ENCODE results near the gene KIAA1671. TPM values are rescaled to one million over a fixed set of nuclear protein-coding genes. Genes with fewer than 3 reads are reported as not detected.
"Not testable (repeated sequence)": the region's sequence is repeated elsewhere in the genome, so short reads cannot be mapped to it uniquely, and the experiment has no call there.

KIAA1671 gene
- total RNA-seq, 1 experiment from 2014 or later, result 68.1 TPM

GRCh38 chr22:25228822-25229221 lies 276.3 kb downstream of the KIAA1671 start:
- Mint-ChIP-seq H3K4me3 (ENCODE audit: unreplicated experiment) (no peak overlapping the region), H3K4me1 (ENCODE audit: insufficient read depth, unreplicated experiment) (no peaks in the 10 kb centered on the region), H3K9me3 (ENCODE audit: unreplicated experiment) (no peaks in the 10 kb centered on the region), H3K27me3 (ENCODE audit: insufficient read depth, unreplicated experiment) (no peaks in the 10 kb centered on the region), H3K27ac (ENCODE audit: low read depth, unreplicated experiment) (no peak overlapping the region), H3K36me3 (ENCODE audit: insufficient read depth, unreplicated experiment) (no peaks in the 10 kb centered on the region)
- TF ChIP-seq CTCF (IDR thresholded peaks at IDR 0.05; ENCODE audit: unreplicated experiment), result no peak
- DNase-seq (ENCODE audit: unreplicated experiment), result no peak
- ChIA-PET POLR2A (no interaction called here), CTCF (no interaction called here)
- intact Hi-C loops (cut with micrococcal nuclease), result no loop called here
- no TSS peak for BruUV-seq (replicated peaks)

GRCh38 chr22:25230760-25231159 lies 278.2 kb downstream of the KIAA1671 start:
- intact Hi-C loops (cut with micrococcal nuclease), result loop anchor here (10.0 kb wide), 1 partner anchor 104 kb away; no protein-coding TSS in a partner anchor
- H3K4me1 Mint-ChIP-seq (ENCODE audit: insufficient read depth, unreplicated experiment); H3K4me3 Mint-ChIP-seq (ENCODE audit: unreplicated experiment); H3K27me3 Mint-ChIP-seq (ENCODE audit: insufficient read depth, unreplicated experiment); BruUV-seq (replicated peaks); POLR2A ChIA-PET; H3K9me3 Mint-ChIP-seq (ENCODE audit: unreplicated experiment); CTCF ChIA-PET; H3K36me3 Mint-ChIP-seq (ENCODE audit: insufficient read depth, unreplicated experiment); DNase-seq (ENCODE audit: unreplicated experiment); H3K27ac Mint-ChIP-seq (ENCODE audit: low read depth, unreplicated experiment): not testable (repeated sequence)

GRCh38 chr22:25232301-25232700 lies 279.8 kb downstream of the KIAA1671 start:
- no peak for TF ChIP-seq CTCF (IDR thresholded peaks at IDR 0.05; ENCODE audit: unreplicated experiment)
- DNase-seq (ENCODE audit: unreplicated experiment), result no peak
- Mint-ChIP-seq H3K4me1 (ENCODE audit: insufficient read depth, unreplicated experiment) (peaks cover 7% of the 10 kb centered on the region), H3K4me3 (ENCODE audit: unreplicated experiment) (no peak overlapping the region), H3K36me3 (ENCODE audit: insufficient read depth, unreplicated experiment) (no peaks in the 10 kb centered on the region), H3K9me3 (ENCODE audit: unreplicated experiment) (no peaks in the 10 kb centered on the region), H3K27me3 (ENCODE audit: insufficient read depth, unreplicated experiment) (no peaks in the 10 kb centered on the region), H3K27ac (ENCODE audit: low read depth, unreplicated experiment) (no peak overlapping the region)
- CTCF ChIA-PET, result interaction anchor here (0.7 kb wide), 2 partner anchors 100 to 139 kb away, joined by 4 read pairs; no protein-coding TSS in a partner anchor
- intact Hi-C loops (cut with micrococcal nuclease), result loop anchor here (10.0 kb wide), 1 partner anchor 102 kb away; no protein-coding TSS in a partner anchor
- POLR2A ChIA-PET, result no interaction called here
- BruUV-seq (replicated peaks), result no TSS peak

- H3K4me3 Mint-ChIP-seq (ENCODE audit: unreplicated experiment); H3K36me3 Mint-ChIP-seq (ENCODE audit: insufficient read depth, unreplicated experiment); H3K27me3 Mint-ChIP-seq (ENCODE audit: insufficient read depth, unreplicated experiment); POLR2A ChIA-PET; H3K9me3 Mint-ChIP-seq (ENCODE audit: unreplicated experiment); DNase-seq (ENCODE audit: unreplicated experiment); BruUV-seq (replicated peaks); H3K27ac Mint-ChIP-seq (ENCODE audit: low read depth, unreplicated experiment); H3K4me1 Mint-ChIP-seq (ENCODE audit: insufficient read depth, unreplicated experiment): not testable (repeated sequence)
- CTCF ChIA-PET, result interaction anchor here (0.6 kb wide), 1 partner anchor 383 kb away, joined by 4 read pairs; no protein-coding TSS in a partner anchor
- intact Hi-C loops (cut with micrococcal nuclease), result loop anchor here (10.0 kb wide), 1 partner anchor 101 kb away; no protein-coding TSS in a partner anchor
Measured at GRCh38 chr22:25233706-25234105, 281.2 kb downstream of the KIAA1671 start.

- BruUV-seq (replicated peaks), result no TSS peak
- POLR2A ChIA-PET, result no interaction called here
- Mint-ChIP-seq H3K4me1 (ENCODE audit: insufficient read depth, unreplicated experiment) (peaks cover 7% of the 10 kb centered on the region), H3K27ac (ENCODE audit: low read depth, unreplicated experiment) (no peak overlapping the region), H3K36me3 (ENCODE audit: insufficient read depth, unreplicated experiment) (no peaks in the 10 kb centered on the region), H3K27me3 (ENCODE audit: insufficient read depth, unreplicated experiment) (peaks cover 8% of the 10 kb centered on the region), H3K9me3 (ENCODE audit: unreplicated experiment) (no peaks in the 10 kb centered on the region), H3K4me3 (ENCODE audit: unreplicated experiment) (no peak overlapping the region)
- peak; percentile 80 for DNase-seq (ENCODE audit: unreplicated experiment)
- peak; percentile 86 for TF ChIP-seq CTCF (IDR thresholded peaks at IDR 0.05; ENCODE audit: unreplicated experiment)
- intact Hi-C loops (cut with micrococcal nuclease), result loop anchor here (5.0 to 10.0 kb wide), 4 partner anchors 99 to 537 kb away; no protein-coding TSS in a partner anchor
- CTCF ChIA-PET, result interaction anchor here (0.6 to 1.9 kb wide), 15 partner anchors 9 to 547 kb away, joined by 3 to 5 read pairs (median 3); no protein-coding TSS in a partner anchor
Measured at GRCh38 chr22:25235547-25236290, 283.2 kb downstream of the KIAA1671 start.

All from MCF 10A (cell line).